EL (cell line): ENCODE measurements around the gene HYLS1.
"Not testable (repeated sequence)": the region's sequence is repeated elsewhere in the genome, so short reads cannot be mapped to it uniquely, and the experiment has no call there.

Source experiments
- DNase-seq: peaks from one replicate; pipeline ENCODE4 v3.0.0-alpha.2; 2016

HYLS1 gene

DNA sequence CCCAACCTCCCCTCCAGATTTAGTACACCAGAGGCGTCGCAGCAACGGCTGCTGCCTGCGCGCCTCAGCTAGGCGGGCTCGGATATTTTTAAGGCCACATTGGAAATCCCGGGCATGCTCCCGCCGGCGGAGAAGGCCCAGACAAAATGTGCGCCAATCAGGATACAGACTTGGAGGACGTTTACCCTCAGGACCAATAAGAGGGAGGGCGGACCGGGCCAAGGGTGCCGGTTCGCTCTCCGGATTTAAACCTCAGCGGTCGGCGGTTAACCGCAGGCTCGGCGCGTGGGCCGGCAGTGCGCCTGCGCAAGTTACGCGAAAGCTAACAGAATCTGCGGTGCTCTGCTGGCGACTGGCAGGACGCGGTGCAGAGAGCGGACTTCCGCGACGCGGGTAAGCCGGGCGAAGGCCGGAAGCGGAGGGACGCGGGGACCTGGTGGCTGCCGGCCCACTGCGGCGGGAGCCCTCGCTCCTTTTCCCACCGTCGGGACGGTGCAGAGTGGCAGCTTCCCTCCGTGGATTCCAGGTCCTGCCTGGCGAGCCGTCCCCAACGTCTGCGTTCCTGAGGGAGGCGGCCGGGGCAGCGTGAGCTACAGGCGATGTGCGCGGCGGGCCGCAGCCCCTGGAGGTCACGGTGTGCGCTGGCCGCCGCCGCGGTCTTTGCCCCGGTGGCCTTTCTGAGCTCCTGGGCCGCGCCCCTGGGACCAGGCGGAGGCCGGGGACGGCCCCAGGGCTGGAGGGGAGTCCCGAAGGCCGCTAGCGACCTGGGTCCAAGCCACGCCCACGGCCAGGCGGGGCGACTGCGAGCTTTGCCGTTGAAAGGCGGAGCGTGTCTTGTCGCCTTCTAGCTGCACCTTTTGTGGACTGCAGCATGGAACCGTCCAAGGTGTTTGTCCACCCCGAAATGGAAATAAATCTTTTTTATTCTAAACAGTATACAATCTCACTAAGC lies at the start of gene HYLS1:
HYLS1 (plus strand) TSS at position 296 of the 952 bp plus-strand sequence. CDS start 11,701 bp downstream, outside the sequence.
- peak; percentile 97 for DNase-seq

GRCh38 chr11:125842321-125842948 lies 45.0 kb upstream of the HYLS1 start:
- DNase-seq, result no peak

GRCh38 chr11:125846188-125846587 lies 41.3 kb upstream of the HYLS1 start:
- no peak for DNase-seq

GRCh38 chr11:125857670-125858069 lies 29.8 kb upstream of the HYLS1 start:
- not testable (repeated sequence) for DNase-seq

GRCh38 chr11:125862786-125863185 lies 24.7 kb upstream of the HYLS1 start:
- not testable (repeated sequence) for DNase-seq

DNA sequence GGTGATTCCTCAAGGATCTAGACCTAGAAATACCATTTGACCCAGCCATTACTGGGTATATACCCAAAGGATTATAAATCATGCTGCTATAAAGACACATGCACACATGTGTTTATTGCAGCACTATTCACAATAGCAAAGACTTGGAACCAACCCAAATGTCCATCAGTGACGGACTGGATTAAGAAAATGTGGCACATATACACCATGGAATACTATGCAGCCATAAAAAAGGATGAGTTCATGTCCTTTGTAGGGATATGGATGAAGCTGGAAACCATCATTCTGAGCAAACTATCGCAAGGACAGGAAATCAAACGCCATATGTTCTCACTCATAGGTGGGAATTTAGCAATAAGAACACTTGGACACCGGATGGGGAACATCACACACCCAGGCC lies 22.1 kb upstream of the HYLS1 start:
- not testable (repeated sequence) for DNase-seq

DNA sequence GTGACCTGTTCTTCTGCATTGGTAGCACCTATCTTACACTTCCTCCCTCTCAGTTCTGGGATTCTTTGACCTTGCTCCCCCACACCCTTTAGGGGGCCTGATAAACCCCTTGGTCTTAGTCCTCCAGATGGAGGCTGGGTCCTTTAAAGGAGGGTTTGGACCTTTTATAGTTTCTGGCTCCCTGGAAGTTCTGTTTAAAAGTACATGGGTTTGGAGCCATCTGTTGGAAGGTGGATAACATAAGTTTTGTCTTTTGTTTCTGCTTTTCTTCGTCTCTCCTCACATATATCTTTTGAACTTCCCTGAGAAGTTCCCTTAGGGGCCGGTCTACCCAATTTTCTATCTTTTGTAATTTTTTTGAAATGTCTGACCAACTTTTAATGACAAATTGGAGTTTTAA lies 17.9 kb upstream of the HYLS1 start:
- DNase-seq, result no peak

DNA sequence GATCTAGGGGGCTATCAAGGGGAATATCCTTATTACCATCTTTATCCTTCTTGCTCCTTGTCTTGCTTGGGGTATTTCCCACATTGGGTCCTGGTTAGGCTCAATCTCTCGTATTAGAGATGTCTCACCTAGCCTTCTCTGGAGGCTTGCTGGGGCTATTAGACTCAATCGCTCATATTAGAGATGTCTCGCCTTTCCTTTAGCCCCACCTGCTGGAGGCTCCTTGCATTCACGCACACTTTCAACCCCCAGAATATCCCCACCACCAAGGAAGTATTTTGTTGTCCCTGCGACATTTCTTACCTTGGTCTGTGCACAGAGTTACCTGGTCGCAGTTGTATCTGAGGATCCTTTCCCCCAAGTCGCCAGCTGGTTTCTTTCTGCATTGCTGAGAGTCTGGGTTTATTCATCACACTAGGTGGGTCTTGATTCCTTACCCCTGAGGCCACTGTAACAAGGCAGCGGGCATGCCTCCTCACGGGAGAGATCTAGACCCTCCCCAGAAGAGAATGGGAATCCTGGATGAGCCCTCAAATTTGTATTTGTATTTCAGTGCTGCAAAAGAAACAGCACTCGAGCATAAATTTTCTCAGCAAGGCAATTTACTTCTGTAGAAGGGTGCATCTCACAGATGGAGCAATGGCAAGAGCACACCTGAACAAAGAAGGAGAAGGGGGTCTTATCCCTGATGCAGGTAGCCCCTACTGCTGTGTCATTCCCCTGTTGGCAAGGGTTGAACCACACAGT lies 15.9 kb upstream of the HYLS1 start:
- peak; percentile 50 for DNase-seq

DNA sequence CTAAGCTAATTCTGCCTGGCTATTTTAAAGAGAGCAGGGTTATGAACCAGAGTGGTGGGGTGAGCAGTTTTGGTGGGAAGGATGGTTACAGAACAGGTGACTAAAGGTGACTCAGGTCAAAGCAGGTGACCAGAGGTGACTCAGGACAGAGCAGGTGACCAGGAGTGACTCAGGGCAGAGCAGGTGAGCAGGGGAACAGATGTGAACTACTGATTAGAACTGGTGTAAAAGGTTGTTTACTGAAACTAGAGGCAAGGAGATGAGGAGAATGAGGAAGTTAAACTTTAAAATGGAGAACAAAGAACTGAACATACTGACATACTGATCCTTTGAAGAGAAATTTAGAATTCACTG lies 15.4 kb upstream of the HYLS1 start:
- DNase-seq, result no peak

- DNase-seq, result no peak
These were observed 13.4 kb upstream of the HYLS1 start for GRCh38 chr11:125873881-125874555.

- peak; percentile 67 for DNase-seq
These were observed 12.8 kb upstream of the HYLS1 start for GRCh38 chr11:125874556-125875124.

DNA sequence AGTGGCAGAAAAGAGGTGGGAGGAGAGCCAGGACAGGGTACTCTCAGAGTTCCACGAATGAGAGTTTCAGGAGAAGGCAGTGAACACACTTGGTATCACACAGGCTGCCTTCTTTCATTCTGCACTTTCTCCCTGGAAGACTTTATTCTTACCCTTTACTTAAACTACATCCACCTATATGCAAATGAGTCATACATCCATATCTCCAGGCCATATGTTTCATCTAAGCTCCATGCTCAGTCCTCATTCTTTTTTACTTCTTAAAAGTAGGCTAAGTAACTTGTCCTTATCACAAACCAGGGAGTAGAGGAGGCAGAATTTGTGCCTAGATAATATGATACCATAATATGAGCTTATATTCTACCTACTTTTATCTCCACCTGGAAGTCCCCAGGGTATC lies 6.2 kb upstream of the HYLS1 start:
- no peak for DNase-seq

GRCh38 chr11:125883375-125883774 lies 4.1 kb upstream of the HYLS1 start:
- DNase-seq, result no peak

DNA sequence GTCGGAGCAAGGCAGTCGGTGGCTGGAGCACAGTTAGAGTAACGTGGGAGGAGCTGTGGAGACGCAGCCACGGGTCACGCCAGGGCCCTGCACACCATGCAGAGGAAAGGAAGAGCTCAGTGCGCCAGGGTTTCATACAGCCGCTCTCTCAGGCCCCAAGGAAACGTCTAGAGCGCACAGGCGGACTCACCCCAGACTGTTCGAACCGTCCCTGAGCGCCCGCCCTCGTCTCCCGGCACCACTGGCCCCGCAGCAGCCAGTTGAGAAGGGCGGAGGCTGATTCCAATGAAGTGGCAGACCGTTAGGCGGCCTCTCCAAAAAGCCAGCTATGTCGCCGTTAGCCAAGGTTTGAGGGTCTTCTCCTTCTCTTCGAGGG lies 483 bp upstream of the HYLS1 start:
- DNase-seq, result peak; percentile 53

DNA sequence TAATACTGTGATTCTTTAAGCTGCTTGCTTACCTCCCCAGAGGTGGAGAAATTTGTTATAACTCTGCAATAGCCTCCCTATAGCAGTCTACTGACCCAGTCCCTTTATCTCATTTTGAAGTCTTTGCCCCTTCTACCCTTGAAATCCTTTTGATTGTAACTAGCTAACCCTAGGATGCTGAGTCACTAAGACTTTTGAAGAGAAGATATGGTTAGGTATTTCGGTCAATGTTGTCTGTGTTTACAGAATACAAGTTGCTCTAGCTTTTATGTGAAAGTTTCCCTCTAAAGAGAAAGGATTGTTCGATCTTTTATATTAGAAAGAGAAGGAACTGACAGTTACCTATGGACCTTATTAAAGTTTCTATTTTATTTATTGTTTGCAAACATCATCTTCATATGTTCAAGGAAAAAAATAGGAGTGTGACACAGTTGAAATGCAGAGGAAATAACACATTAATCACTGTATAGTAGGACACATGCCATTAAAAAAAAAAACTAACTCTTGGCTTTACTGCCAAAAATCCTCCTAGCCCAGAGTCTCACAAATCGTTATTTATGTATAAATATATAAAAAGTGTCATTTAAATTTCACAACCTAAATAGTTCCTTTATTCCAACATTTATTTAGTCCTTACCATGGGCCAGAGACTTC lies 3.1 kb downstream of the HYLS1 start:
- DNase-seq, result no peak

GRCh38 chr11:125892071-125892470 lies 4.6 kb downstream of the HYLS1 start:
- DNase-seq, result peak; percentile 66

GRCh38 chr11:125892994-125893393 lies 5.5 kb downstream of the HYLS1 start:
- no peak for DNase-seq

DNA sequence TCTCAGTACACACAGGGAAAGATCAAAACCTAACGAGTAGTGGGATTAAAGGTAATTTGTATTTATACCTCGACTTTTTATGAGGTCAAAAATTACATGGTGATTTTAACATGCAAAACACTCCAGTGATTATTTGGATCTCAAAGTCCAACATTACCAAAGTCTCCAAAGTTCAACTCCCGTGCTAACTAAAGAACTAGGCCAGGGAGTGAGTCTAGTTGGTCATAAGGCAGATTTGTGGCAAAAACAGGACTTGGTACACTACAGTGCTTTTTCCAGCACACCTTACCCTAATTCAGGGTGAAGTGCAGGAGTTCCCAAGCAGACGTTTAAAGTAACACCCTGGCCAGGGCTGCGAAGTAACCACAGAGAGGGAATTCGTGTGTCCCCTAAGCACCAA lies 14.4 kb downstream of the HYLS1 start:
- no peak for DNase-seq

DNA sequence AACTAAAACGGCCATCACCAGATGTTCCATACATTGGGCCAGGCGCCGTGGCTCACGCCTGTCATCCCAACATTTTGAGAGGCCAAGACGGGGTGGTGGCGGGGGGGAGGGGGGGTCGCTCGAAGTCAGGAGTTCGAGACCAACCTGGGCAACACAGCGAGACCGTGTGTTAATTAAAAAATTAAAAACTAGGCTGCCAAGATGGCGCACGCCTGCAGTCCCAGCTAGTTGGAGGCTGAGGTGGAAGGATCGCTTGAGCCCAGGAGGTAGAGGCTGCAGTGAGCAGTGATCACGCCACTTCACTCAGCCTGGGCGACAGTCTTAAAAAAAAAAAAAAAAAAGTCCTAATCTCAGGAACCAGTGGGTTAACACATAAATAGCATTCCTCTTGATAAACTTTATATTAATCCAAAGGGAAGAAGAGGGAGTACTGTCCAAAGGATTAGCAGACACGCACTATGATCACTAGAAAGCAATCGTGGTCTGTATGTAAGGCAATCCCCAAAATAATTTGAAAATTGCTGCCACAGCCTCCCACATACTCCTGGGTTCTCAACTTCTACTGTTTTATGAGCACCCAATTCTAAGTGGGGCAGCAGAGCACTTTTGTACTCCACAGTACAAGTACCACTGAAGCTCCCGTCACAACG lies 14.9 kb downstream of the HYLS1 start:
- DNase-seq, result no peak

DNA sequence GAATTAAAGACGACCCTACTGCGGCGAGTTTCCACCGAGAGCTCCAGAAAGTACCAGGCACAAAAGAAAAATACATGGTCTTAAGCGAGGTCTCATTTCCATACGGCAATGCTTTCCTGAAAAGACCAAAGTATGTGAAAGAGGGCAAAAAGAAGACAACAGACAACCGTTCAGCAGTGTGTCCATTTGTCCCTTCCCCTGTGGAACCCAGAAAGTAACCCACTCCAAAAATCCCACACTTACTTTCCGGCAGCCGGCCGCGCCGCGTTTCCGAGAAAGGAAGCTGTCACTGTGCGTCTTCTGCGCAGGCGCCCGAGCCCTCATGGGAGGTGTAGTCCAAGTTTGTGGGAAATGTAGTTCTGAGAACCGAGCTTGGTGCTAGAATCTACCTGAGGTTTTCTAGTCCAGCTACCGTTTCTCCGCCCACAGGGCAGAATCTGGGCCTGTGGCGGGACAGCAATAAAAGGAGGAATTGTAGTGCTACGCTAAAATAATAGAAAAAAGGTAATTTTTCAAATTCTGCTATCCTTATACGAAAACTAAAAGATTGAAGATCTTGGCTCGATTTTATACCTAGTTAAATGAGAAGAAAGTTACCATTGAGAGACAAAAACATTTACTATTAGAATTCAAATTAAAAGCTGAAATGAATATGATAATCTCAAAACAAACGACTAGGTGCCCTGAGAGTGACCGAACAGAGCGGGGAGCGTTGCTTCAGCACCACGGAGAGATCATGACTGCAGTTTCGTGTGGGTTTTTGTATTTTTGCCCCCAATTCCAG lies 15.7 kb downstream of the HYLS1 start, which contains the start of gene PUS3:
PUS3 (minus strand) TSS at position 280 of the 784 bp plus-strand sequence. CDS start 6,922 bp downstream, outside the sequence.
- peak; percentile 76 for DNase-seq
